ENCODE results near the gene SPANXN3. TPM values are rescaled to one million over a fixed set of nuclear protein-coding genes. Genes with fewer than 3 reads are reported as not detected.

Gene SPANXN3, protein sequence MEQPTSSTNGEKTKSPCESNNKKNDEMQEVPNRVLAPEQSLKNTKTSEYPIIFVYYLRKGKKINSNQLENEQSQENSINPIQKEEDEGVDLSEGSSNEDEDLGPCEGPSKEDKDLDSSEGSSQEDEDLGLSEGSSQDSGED
- not detected in 2 replicates for total RNA-seq

DNA sequence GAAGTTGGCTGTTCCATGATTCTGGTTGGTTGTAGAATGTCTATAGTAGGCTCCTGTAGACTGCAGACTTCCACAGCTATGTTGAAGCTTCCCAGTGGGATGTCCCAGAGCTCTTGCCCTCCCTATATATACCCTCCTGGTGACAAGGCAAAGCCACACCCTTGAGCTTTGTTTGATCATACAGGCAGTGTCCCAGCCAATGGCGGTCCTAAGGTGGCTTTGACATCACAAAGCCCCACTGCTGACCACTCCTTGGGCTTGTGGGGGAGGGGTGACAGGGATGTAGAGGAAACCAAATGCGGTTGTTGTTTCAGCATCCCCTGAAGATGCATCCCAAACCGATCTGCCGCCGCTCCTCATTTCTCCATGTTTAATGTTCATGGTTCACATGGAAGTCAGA is at the start of gene SPANXN3:
Gene SPANXN3 (minus strand): TSS at position 101 of the 400 bp plus-strand sequence. CDS start 84 bp downstream, at position 17.

Other genes starting within 250 kb of the SPANXN3 start
- gene SLITRK4, start 118.6 kb upstream of the SPANXN3 start, total RNA-seq: 0.11 TPM in 1 of 2 replicates, not detected in the other
- not detected in 2 replicates for gene SPANXN2, start 203.3 kb upstream of the SPANXN3 start, total RNA-seq